Fibroblast of villous mesenchyme (primary cell): ENCODE data around the gene PRKN. TPM values are rescaled to one million over a fixed set of nuclear protein-coding genes. Genes with fewer than 3 reads are reported as not detected.

Source experiments
- DNase-seq: peaks from one replicate; pipeline ENCODE4 v3.0.0-alpha.2; 2010; ENCODE audit warnings: low read depth
- H3K4me3 ChIP-seq: 2 replicates; pipeline ENCODE4 v1.5.1; 2011; ENCODE audit warnings: low read depth, mild to moderate bottlenecking, low read length
- CTCF ChIP-seq: IDR thresholded peaks from 2 replicates; pipeline ENCODE4 v1.5.1; 2012; ENCODE audit warnings: low read depth, mild to moderate bottlenecking, low read length; ENCODE audit not compliant: insufficient read depth
- total RNA-seq: library from RNA; depleted of rRNA; stranded (reverse); fragments of >200 nt; gene quantifications from 2 replicates; pipeline ENCODE4 v1.2.3, GENCODE V29; 2012

The PRKN gene
- total RNA-seq, 1 donor, result 2.2 TPM

GRCh38 chr6:161817881-161818280 lies 909.7 kb downstream of the PRKN start:
- TF ChIP-seq CTCF, result no peak
- H3K4me3 ChIP-seq, result no peak overlapping the region
- no peak for DNase-seq

- TF ChIP-seq CTCF, result no peak
- H3K4me3 ChIP-seq, result no peak overlapping the region
- no peak for DNase-seq
Observed at GRCh38 chr6:161815965-161816364, 911.6 kb downstream of the PRKN start.

- no peak for DNase-seq
- H3K4me3 ChIP-seq, result no peak overlapping the region
- no peak for TF ChIP-seq CTCF
Observed at GRCh38 chr6:161813156-161813555, 914.4 kb downstream of the PRKN start.

GRCh38 chr6:161809971-161810370 lies 917.6 kb downstream of the PRKN start:
- DNase-seq, result no peak
- no peak overlapping the region for H3K4me3 ChIP-seq
- no peak for TF ChIP-seq CTCF

GRCh38 chr6:161804838-161805237 lies 922.7 kb downstream of the PRKN start:
- H3K4me3 ChIP-seq, result no peak overlapping the region
- no peak for DNase-seq
- no peak for TF ChIP-seq CTCF

GRCh38 chr6:161803131-161803530 lies 924.4 kb downstream of the PRKN start:
- DNase-seq, result no peak
- H3K4me3 ChIP-seq, result no peak overlapping the region
- no peak for TF ChIP-seq CTCF

GRCh38 chr6:161802231-161802630 lies 925.3 kb downstream of the PRKN start:
- H3K4me3 ChIP-seq, result no peak overlapping the region
- no peak for TF ChIP-seq CTCF

More at GRCh38 chr6:161802231-161802630, 925.3 kb downstream of the PRKN start:
- DNase-seq, result no peak
